Mononuclear cell (primary cell): Measurements from ENCODE around the gene C11orf98. TPM values are rescaled to one million over a fixed set of nuclear protein-coding genes. Genes with fewer than 3 reads are reported as not detected.
"Not testable (repeated sequence)": the region's sequence is repeated elsewhere in the genome, so short reads cannot be mapped to it uniquely, and the experiment has no call there.

ENCODE experiments used
- H3K27me3 ChIP-seq: 2 replicates; pipeline ENCODE4 v1.6.0; 2011; ENCODE audit warnings: low read length, control low read depth; ENCODE audit not compliant: insufficient read depth
- H3K4me1 ChIP-seq: 2 replicates; pipeline ENCODE4 v1.5.1; 2011; ENCODE audit warnings: mild to moderate bottlenecking, low read length, control low read depth; ENCODE audit not compliant: insufficient read depth
- H3K4me3 ChIP-seq: 2 replicates; pipeline ENCODE4 v1.5.1; 2011; ENCODE audit warnings: mild to moderate bottlenecking, low read length, moderate library complexity
- H3K9me3 ChIP-seq: 2 replicates; pipeline ENCODE4 v1.5.1; 2011; ENCODE audit warnings: low read depth, mild to moderate bottlenecking, control low read depth, low read length
- total RNA-seq: library from RNA; depleted of rRNA; stranded (reverse); fragments of >200 nt; gene quantifications from one replicate; pipeline ENCODE4 v1.2.3, GENCODE V29; 2012

Gene C11orf98
- total RNA-seq = 4.9 TPM

DNA sequence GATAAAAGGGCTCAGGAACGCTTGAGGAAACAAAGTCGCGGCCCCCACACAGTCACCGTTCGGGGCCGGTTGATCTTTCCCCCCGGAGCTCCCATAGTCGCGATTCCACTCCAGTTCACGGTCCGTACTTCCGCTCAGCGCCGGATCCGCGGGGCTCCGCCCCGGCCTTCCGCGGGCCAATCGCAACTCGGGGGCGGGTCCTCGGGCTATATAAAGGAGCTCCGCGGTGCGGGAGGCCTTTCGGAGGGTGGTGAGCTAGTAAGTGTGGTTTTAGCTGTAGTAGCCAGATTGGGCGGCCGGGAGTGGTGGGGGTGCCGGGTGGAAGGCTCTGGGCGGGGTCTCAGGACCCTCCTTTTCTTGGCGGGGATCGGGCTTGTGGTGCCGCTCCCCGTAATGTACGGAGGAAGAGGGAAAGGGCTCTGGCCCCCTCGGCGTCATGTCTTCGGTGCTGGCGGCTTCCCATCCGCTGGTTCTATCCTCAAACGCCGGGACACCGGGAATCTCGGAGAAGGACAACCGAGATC lies at the start of gene C11orf98, which contains the start of gene CSKMT:
Gene C11orf98 (minus strand): TSS at position 136 of the 524 bp plus-strand sequence. CDS start 41 bp downstream, at position 95.
Gene CSKMT (plus strand): TSS at position 238 of the 524 bp plus-strand sequence. CDS start 568 bp downstream, outside the sequence.
- H3K27me3 ChIP-seq = no peaks in the 10 kb centered on the region
- no peaks in the 10 kb centered on the region for H3K9me3 ChIP-seq
- peaks cover 40% of the 10 kb centered on the region for H3K4me1 ChIP-seq
- H3K4me3 ChIP-seq = peak within 1 kb of the TSS; percentile 95

DNA sequence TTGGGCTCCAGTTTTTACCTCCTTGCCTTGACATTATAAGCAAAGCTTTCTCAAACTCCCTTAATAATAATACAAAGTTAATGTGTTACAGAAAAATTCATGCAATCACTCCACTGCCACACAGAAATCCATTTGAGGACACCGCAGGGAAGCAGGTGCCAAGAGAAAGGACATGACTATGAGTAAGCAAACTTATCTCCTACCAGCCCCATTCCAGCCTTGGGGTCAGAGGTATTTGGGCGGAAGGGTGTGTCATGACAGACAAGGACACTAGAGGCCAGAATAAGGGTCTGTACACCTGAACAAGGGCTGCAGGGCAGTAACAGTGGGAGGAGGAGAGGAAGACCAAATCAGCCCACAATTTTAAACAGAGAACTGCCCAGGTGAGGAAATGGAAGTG lies 48.3 kb upstream of the C11orf98 start:
- peaks cover 24% of the 10 kb centered on the region for H3K4me1 ChIP-seq
- no peaks in the 10 kb centered on the region for H3K27me3 ChIP-seq
- no peaks in the 10 kb centered on the region for H3K9me3 ChIP-seq
- no peak overlapping the region for H3K4me3 ChIP-seq

DNA sequence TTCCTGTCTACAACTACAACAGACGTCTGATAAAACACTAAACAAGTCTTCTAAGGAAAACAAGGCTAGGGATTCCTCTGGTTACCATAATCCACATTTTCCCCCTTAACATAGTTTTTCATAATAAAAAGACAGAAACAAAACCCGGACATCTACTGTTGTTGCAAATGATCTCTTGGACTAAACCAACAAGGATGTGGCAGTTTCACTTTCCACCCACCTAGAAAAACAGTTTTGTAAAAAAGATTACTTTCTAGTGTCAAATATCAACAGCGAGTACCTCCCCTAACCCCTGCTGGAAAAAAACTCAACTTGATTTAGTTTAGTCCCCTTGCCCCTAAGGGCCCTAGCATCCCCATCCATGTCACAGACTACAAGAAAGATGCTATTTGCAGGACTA lies 47.9 kb upstream of the C11orf98 start:
- H3K4me3 ChIP-seq = no peak overlapping the region
- peaks cover 29% of the 10 kb centered on the region for H3K4me1 ChIP-seq

DNA sequence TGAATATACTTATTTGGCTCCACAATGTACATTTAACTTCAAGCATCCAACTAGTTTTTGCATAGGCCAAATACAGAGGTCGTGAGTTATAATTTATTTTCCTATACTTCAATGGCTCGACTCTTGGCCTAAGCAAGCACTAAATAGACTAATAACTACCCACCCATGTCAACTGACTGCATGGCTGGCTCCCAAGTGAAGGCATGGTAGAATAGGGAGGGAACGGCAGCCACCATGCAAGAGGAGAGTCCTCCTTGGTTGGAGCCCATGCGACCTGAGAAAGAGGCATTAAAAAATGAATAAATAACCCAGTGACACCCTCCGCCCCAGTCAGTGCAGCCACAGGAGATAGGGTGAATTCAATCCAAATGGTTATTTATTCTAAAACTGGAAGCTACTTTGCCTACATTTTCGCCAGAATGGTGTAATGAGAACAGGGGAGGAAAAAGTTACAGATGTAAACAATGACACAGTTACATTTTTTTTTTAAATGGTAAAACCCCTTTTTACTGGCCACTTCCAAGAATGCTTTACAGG lies 47.3 kb upstream of the C11orf98 start:
- no peaks in the 10 kb centered on the region for H3K27me3 ChIP-seq
- H3K4me1 ChIP-seq = peaks cover 34% of the 10 kb centered on the region
- no peak overlapping the region for H3K4me3 ChIP-seq
- H3K9me3 ChIP-seq = no peaks in the 10 kb centered on the region

More for the DNA sequence above, 47.9 kb upstream of the C11orf98 start:
- Histone ChIP-seq H3K27me3 (no peaks in the 10 kb centered on the region), H3K9me3 (no peaks in the 10 kb centered on the region)

DNA sequence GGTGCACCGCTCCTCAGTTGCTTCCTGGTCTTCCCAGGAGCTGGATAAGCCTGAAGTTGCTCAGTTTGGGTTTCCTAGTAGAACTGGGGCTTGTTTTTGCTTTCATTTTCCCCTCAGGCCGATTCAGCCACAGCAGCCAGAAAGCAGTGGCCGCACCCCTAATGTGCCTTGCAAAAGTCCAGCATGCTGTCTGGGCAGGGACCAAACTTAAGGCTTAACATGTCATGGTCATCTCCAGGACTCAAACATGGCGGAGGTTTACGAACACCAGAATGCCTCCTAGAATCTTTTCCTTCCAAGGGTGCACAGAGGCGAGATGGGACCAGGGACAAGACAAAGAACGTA lies 45.0 kb upstream of the C11orf98 start:
- peak overlapping the region; percentile 67 for H3K4me3 ChIP-seq
- H3K27me3 ChIP-seq = no peaks in the 10 kb centered on the region
- peaks cover 54% of the 10 kb centered on the region for H3K4me1 ChIP-seq

DNA sequence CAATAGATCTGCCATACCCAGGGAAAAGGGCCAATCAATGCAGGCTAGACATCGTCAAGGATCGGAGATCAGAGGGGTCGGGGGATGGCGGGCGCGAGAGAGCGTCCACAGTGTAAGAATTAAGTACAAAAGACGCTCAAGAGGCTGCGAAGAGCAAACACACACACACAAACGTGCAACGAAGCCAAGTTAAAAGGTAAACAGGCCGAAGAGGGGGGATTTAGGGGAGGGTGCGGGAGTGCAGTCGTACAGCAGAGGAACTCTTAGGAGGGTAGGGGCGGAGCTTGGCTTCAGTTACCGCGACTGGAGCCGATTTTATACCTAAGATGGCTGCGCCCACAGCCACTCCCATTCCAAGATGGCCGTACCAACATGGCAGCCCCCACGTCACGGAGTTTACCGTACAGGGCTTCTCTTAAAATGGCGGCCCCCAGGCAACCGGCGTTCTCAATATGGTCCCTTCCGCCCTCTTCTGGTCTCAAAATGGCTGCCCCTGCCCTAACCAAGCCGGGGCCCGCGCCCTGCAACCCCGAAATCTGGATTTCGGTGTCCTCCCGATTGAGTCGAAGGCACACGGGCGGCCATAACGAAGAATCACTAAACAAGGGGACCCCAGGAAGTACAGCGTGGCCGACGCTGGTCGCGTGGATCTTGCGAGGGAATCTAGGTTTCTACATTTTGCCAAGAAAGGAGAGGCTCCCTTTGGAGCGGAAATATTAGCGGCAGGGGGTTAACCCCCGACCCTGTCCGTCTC lies 44.4 kb upstream of the C11orf98 start:
- Histone ChIP-seq H3K4me3 (peak overlapping the region; percentile 67), H3K9me3 (no peaks in the 10 kb centered on the region), H3K27me3 (no peaks in the 10 kb centered on the region), H3K4me1 (peaks cover 59% of the 10 kb centered on the region)

More for the DNA sequence above, 45.0 kb upstream of the C11orf98 start:
- H3K9me3 ChIP-seq = no peaks in the 10 kb centered on the region

DNA sequence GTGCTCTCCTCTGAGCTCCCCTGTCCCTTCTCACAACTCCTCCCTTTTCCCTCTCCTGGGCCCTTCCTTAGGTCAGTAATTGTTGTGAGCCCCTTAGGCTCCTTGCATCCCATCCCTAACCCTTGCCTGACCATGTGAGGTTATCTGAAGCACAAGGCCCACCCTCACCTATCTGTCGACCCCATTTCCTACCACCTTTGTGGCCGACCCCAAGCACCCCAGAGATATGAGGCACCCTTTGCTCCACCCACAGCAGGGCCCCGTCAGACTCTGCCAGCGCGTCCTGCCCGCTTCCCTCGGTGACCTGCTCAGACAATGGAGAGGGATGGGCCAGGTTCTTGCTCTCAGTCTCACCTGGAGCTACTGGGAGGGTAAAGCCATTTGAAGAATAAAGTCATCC lies 43.8 kb upstream of the C11orf98 start:
- no peaks in the 10 kb centered on the region for H3K27me3 ChIP-seq
- H3K4me1 ChIP-seq = peaks cover 65% of the 10 kb centered on the region
- H3K9me3 ChIP-seq = no peaks in the 10 kb centered on the region
- H3K4me3 ChIP-seq = peak overlapping the region; percentile 67

DNA sequence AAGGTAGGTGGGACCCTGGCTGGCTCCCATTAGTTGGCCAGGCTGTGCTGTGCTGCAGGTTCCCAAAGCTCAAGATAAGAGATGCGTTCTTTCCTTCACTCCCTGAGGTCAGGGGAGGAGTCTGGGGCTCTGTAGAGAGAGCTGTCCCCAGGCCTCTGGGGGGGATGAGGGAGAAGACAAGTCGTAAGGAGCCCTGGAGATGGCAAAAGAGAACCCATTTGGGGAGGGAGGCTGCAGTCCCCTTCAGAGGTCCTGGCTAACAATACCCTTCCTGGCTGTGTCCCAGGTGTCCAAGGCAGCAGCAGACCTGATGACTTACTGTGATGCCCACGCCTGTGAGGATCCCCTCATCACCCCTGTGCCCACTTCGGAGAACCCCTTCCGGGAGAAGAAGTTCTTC lies 43.4 kb upstream of the C11orf98 start:
- H3K4me3 ChIP-seq = no peak overlapping the region
- no peaks in the 10 kb centered on the region for H3K9me3 ChIP-seq
- peaks cover 67% of the 10 kb centered on the region for H3K4me1 ChIP-seq
- H3K27me3 ChIP-seq = no peaks in the 10 kb centered on the region

DNA sequence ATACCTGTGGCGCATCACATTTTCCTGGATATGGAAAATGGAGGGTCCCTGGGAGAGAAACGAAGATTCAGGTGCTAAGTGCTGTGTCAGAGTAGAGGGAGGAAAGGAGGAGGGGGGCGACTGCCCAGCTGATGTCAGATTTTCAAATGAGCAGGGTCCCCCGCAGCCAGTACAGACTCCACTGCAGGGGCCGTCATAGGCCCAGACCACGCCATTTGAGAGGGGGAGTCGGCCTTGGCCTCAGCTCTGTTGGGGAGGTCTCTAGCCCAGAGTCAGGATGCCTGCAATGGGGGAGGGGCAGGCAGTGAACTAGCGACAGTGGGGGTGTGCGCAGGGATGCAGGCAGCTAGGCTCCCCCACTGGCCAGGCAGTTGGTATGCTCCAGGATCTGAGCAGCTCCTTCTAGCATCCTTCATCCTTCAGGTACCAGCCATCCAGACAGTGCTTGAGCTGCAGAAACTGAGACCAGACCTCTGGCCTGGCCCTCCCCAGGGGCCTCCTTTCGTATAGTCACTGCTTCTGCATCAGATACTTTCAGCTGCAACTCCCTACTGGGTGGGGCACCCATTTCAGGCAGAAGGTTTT lies 42.4 kb upstream of the C11orf98 start, which contains the start of the genes BSCL2 and GNG3:
Gene BSCL2 (minus strand): TSS at position 148 of the 585 bp plus-strand sequence. CDS start 229 bp downstream, outside the sequence.
Gene GNG3 (plus strand): TSS at position 400 of the 585 bp plus-strand sequence. CDS start 620 bp downstream, outside the sequence.
- Histone ChIP-seq H3K9me3 (no peaks in the 10 kb centered on the region), H3K27me3 (no peaks in the 10 kb centered on the region), H3K4me1 (peaks cover 76% of the 10 kb centered on the region), H3K4me3 (peak within 1 kb of the TSS; percentile 61)

DNA sequence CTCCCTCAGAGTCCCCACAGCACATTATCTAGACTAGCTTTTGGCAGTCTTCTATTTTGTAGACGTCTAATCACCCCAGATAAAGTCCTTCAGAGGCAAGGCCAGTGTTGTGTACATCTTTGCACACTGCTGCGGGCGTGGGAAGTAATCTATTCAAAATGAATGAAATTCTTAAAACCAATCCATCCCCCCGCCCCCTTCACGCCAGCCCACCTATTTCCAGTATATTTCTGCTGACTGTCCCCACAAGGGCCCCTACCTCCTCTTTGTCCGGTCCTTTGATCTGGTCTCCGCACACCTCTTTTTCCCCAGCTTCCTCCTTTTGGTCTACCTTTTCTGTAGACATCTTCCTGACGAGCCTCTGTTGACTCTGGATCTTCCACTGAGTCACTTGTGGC lies 41.8 kb upstream of the C11orf98 start:
- Histone ChIP-seq H3K4me1 (peaks cover 76% of the 10 kb centered on the region), H3K27me3 (no peaks in the 10 kb centered on the region), H3K9me3 (no peaks in the 10 kb centered on the region), H3K4me3 (no peak overlapping the region)

DNA sequence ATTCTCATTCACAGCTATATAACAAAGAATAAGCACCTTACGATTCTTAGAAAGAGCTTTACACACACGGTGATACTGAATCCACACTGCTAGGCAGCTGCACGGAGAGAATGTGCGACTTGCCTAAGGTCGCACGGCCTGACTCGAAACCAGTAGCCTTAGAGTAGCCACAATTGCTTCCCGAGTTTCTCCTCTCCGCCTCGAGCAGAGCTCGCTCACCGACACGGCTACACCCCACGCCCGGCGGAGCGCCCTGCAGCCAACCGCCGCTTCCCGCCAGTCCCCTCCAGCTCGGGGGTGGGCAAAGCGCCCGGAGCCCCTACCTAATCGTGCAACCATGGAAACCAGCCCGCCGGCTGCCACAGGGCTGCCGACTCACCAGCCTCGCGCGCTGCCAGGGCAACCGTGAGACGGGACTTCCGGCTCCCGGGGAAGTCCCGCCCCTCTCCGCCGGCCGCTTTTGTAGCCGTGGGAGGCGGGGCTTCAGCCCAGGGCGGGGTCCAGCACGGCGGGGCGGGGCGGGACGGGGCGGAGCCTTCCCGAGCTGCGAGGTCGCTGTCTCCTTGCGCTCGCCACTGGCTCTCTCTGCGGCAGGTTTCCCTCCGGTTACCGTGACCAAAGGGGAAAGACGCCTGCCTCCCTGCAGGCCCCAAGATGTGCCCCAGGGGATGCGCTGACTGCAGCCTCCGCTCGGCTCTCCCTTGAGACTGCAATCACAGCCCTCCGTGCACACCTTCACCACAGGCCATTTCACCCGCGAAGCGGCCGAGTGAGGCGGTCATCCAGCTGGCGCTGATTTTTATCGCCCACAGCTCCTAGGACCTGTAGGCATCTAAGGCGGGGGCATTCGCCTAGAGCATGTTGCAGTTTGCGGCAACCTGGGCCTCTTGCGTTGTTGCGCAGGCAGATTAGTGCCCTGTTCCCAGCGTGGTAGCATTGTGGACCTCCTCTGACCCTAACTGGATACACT lies 41.2 kb upstream of the C11orf98 start:
- Histone ChIP-seq H3K4me3 (peak overlapping the region; percentile 61), H3K4me1 (peaks cover 78% of the 10 kb centered on the region), H3K27me3 (no peaks in the 10 kb centered on the region), H3K9me3 (no peaks in the 10 kb centered on the region)

DNA sequence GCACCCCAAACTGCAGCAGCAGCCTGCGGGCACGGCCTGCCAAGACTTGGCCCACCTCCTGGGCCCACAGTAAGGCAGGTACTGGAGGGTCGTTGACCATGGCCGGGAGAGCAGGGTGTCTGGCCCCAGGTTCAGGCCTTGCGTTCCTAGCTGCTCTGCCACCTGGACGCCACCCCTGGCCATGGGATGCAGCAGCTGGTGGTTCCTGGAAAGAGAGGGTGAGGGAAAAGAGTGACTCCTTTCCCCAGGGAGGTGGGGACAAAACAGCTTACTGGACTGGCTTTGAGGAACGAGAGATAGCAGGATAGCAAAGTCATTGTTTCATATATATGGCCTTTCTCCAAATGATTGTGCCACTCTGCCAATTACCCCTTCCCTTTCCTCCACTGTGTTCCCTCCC lies 40.4 kb upstream of the C11orf98 start:
- H3K4me1 ChIP-seq = peaks cover 74% of the 10 kb centered on the region
- H3K9me3 ChIP-seq = no peaks in the 10 kb centered on the region
- H3K27me3 ChIP-seq = no peaks in the 10 kb centered on the region
- peak overlapping the region; percentile 61 for H3K4me3 ChIP-seq

DNA sequence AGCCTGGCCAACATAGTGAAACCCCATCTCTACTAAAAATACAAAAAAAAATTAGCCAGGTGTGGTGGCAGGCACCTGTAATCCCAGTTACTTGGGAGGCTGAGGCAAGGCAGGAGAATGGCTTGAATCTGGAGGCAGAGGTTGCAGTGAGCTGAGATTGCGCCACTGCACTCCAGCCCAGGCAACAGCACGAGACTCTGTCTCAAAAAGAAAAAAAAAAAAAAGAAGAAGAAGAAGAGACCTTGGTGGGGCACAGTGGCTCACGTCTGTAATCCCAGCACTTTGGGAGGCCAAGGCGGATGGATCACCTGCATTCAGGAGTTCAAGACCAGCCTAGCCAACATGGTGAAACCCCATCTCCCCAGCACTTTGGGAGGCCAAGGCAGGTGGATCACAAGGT lies 38.9 kb upstream of the C11orf98 start:
- H3K4me1 ChIP-seq = peaks cover 66% of the 10 kb centered on the region
- not testable (repeated sequence) for H3K27me3 ChIP-seq, H3K4me3 ChIP-seq, H3K9me3 ChIP-seq

DNA sequence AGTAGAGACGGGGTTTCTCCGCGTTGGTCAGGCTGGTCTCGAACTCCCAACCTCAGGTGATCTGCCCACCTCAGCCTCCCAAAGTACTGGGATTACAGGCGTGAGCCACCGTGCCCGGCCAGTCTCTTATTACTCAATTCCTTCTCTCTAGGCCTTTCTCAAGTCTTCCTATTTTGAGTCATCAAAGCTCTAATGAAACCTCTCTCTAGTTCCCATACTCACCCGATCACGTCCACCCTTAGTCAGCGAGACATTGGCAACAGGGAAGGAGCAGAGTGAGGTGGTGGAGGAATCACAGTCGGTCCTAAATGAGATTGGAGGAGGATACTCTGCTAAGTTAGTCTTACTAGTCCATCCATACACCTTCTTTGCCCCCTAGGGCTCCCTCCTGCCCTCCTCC lies 37.2 kb upstream of the C11orf98 start:
- Histone ChIP-seq H3K9me3 (no peaks in the 10 kb centered on the region), H3K4me3 (no peak overlapping the region), H3K4me1 (peaks cover 49% of the 10 kb centered on the region), H3K27me3 (no peaks in the 10 kb centered on the region)
